ENCODE measurements around the gene SPNS3. TPM values are rescaled to one million over a fixed set of nuclear protein-coding genes. Genes with fewer than 3 reads are reported as not detected.

SPNS3 gene
- total RNA-seq, 1 experiment from 2014 or later, result 0.37 TPM

- no peaks in the 10 kb centered on the region for H3K27me3 ChIP-seq (ENCODE audit: insufficient read depth, low read length)
- no peak overlapping the region for H2AFZ ChIP-seq (ENCODE audit: low read depth, low read length, poor library complexity, severe bottlenecking)
- H3K4me3 ChIP-seq (replicated peaks in 1 of 2; ENCODE audit: low read depth in 1 of 2, low read length in 2 of 2), result no peak overlapping the region
- H3K9me2 ChIP-seq (ENCODE audit: insufficient read depth), result no peaks in the 10 kb centered on the region
- POLR2A ChIA-PET, result no interaction called here
- no peaks in the 10 kb centered on the region for H4K20me1 ChIP-seq (ENCODE audit: insufficient read depth)
- RAD21 ChIA-PET (ENCODE audit: low non-redundant PET in 1 of 2, low total read pairs in 2 of 2, uncharacterized antibody in 2 of 2, unreplicated experiment in 2 of 2), result no interaction called here
- H3K9ac ChIP-seq (ENCODE audit: low read length), result no peak overlapping the region
- H3K4me1 ChIP-seq (ENCODE audit: control insufficient read depth in 1 of 2, insufficient read depth in 2 of 2, low read length in 2 of 2), result peaks cover 14 to 29% of the 10 kb centered on the region in 2 experiments
- TF ChIP-seq RAD21 (IDR thresholded peaks at IDR 0.05; ENCODE audit: low read depth) (no peak), EZH2phosphoT487 (IDR thresholded peaks at IDR 0.05; ENCODE audit: borderline replicate concordance) (no peak), YY1 (IDR thresholded peaks at IDR 0.05; ENCODE audit: extremely low read depth, insufficient replicate concordance, low read depth, low read length) (no peak), SIN3A (IDR thresholded peaks at IDR 0.05; ENCODE audit: low read depth) (no peak), CBX3 (IDR thresholded peaks at IDR 0.05; ENCODE audit: low read depth) (no peak), TCF7L2 (IDR thresholded peaks at IDR 0.05; ENCODE audit: borderline replicate concordance, extremely low read depth, insufficient read depth, insufficient read length) (no peak), CTCF (IDR thresholded peaks at IDR 0.05 in 2 of 3, conservative IDR thresholded peaks at IDR 0.05 in 1 of 3; ENCODE audit: borderline replicate concordance in 1 of 3, insufficient read depth in 1 of 3, low read depth in 2 of 3, low read length in 2 of 3) (no peak), ZBTB33 (IDR thresholded peaks at IDR 0.05; ENCODE audit: extremely low read depth, insufficient replicate concordance, low read length) (no peak), CEBPB (IDR thresholded peaks at IDR 0.05; ENCODE audit: low read depth) (no peak), POLR2AphosphoS5 (IDR thresholded peaks at IDR 0.05; ENCODE audit: low read depth, low read length) (no peak), SRF (IDR thresholded peaks at IDR 0.05; ENCODE audit: low read depth) (no peak), ZFX (IDR thresholded peaks at IDR 0.05) (no peak), SP1 (IDR thresholded peaks at IDR 0.05; ENCODE audit: low read depth) (no peak), EZH2 (IDR thresholded peaks at IDR 0.05) (no peak), ZNF274 (IDR thresholded peaks at IDR 0.05; ENCODE audit: low read depth, low read length) (no peak)
- TF ChIP-seq, protein P1, sequence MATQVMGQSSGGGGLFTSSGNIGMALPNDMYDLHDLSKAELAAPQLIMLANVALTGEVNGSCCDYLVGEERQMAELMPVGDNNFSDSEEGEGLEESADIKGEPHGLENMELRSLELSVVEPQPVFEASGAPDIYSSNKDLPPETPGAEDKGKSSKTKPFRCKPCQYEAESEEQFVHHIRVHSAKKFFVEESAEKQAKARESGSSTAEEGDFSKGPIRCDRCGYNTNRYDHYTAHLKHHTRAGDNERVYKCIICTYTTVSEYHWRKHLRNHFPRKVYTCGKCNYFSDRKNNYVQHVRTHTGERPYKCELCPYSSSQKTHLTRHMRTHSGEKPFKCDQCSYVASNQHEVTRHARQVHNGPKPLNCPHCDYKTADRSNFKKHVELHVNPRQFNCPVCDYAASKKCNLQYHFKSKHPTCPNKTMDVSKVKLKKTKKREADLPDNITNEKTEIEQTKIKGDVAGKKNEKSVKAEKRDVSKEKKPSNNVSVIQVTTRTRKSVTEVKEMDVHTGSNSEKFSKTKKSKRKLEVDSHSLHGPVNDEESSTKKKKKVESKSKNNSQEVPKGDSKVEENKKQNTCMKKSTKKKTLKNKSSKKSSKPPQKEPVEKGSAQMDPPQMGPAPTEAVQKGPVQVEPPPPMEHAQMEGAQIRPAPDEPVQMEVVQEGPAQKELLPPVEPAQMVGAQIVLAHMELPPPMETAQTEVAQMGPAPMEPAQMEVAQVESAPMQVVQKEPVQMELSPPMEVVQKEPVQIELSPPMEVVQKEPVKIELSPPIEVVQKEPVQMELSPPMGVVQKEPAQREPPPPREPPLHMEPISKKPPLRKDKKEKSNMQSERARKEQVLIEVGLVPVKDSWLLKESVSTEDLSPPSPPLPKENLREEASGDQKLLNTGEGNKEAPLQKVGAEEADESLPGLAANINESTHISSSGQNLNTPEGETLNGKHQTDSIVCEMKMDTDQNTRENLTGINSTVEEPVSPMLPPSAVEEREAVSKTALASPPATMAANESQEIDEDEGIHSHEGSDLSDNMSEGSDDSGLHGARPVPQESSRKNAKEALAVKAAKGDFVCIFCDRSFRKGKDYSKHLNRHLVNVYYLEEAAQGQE (IDR thresholded peaks at IDR 0.05; ENCODE audit: low read depth), result no peak
- TF ChIP-seq, protein P2, sequence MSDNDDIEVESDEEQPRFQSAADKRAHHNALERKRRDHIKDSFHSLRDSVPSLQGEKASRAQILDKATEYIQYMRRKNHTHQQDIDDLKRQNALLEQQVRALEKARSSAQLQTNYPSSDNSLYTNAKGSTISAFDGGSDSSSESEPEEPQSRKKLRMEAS (IDR thresholded peaks at IDR 0.05), result no peak
- TF ChIP-seq, protein P3, sequence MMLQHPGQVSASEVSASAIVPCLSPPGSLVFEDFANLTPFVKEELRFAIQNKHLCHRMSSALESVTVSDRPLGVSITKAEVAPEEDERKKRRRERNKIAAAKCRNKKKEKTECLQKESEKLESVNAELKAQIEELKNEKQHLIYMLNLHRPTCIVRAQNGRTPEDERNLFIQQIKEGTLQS (IDR thresholded peaks at IDR 0.05), result no peak
- BruUV-seq (replicated peaks), result no TSS peak
- CTCF ChIA-PET, result no interaction called here
- DNase-seq (ENCODE audit: low read depth, low spot score) (no peak), ATAC-seq (no peak)
- intact Hi-C loops (cut with micrococcal nuclease), result no loop called here
- no peaks in the 10 kb centered on the region for H3K36me3 ChIP-seq (ENCODE audit: control insufficient read depth in 1 of 2, insufficient read depth in 2 of 2, low read length in 2 of 2)
- H3K79me2 ChIP-seq (ENCODE audit: insufficient read depth, low read length), result no peaks in the 10 kb centered on the region
- no peak overlapping the region for H3K4me2 ChIP-seq (ENCODE audit: low read length)
- no peaks in the 10 kb centered on the region for H3K9me3 ChIP-seq (ENCODE audit: control insufficient read depth in 1 of 2, insufficient read depth in 1 of 2, low read depth in 1 of 2, low read length in 2 of 2)
- no peak overlapping the region for H3K27ac ChIP-seq (ENCODE audit: low read depth, low read length)
Measured at GRCh38 chr17:4393806-4394205, 39.9 kb upstream of the SPNS3 start.

Measured in HCT116 (cell line).